ENCODE data around the gene POU2AF2.
"Not testable (repeated sequence)": the region's sequence is repeated elsewhere in the genome, so short reads cannot be mapped to it uniquely, and the experiment has no call there.

The POU2AF2 gene

GRCh38 chr11:111305162-111305802, 59.8 kb downstream of the POU2AF2 start:
- peak in 1 of 2 experiments; percentile 48 for DNase-seq

- no peak for DNase-seq
These were observed 60.4 kb downstream of the POU2AF2 start for GRCh38 chr11:111305876-111306275.

GRCh38 chr11:111306321-111306720, 60.8 kb downstream of the POU2AF2 start:
- DNase-seq, result no peak

GRCh38 chr11:111307472-111308108, 62.1 kb downstream of the POU2AF2 start:
- peak; percentile 59 to 86 for DNase-seq

- DNase-seq, result peak; percentile 95 to 99
These were observed 62.6 kb downstream of the POU2AF2 start for GRCh38 chr11:111308140-111308539.

- no peak for DNase-seq
These were observed 63.8 kb downstream of the POU2AF2 start for GRCh38 chr11:111309215-111309915.

GRCh38 chr11:111310088-111310487, 64.6 kb downstream of the POU2AF2 start:
- peak; percentile 92 to 95 for DNase-seq

GRCh38 chr11:111310723-111311122, 65.2 kb downstream of the POU2AF2 start:
- DNase-seq, result peak in 1 of 2 experiments; percentile 52

- DNase-seq, result peak in 1 of 2 experiments; percentile 26
These were observed 66.6 kb downstream of the POU2AF2 start for GRCh38 chr11:111312076-111312475.

GRCh38 chr11:111319296-111319695, 73.8 kb downstream of the POU2AF2 start:
- no peak for DNase-seq

GRCh38 chr11:111320199-111320598, 74.7 kb downstream of the POU2AF2 start:
- not testable (repeated sequence) for DNase-seq

- DNase-seq, result no peak
These were observed 75.4 kb downstream of the POU2AF2 start for GRCh38 chr11:111320728-111321568.

GRCh38 chr11:111322534-111322933, 77.0 kb downstream of the POU2AF2 start:
- no peak for DNase-seq

GRCh38 chr11:111324277-111324720, 78.8 kb downstream of the POU2AF2 start:
- no peak for DNase-seq

GRCh38 chr11:111325259-111325658, 79.7 kb downstream of the POU2AF2 start:
- no peak for DNase-seq

GRCh38 chr11:111326824-111327223, 81.3 kb downstream of the POU2AF2 start:
- DNase-seq, result no peak

GRCh38 chr11:111327908-111328624, 82.5 kb downstream of the POU2AF2 start:
- no peak for DNase-seq

- DNase-seq, result no peak
These were observed 84.0 kb downstream of the POU2AF2 start for GRCh38 chr11:111329306-111330204.

GRCh38 chr11:111330234-111330893, 84.8 kb downstream of the POU2AF2 start:
- no peak for DNase-seq

GRCh38 chr11:111331711-111332479, 86.4 kb downstream of the POU2AF2 start:
- DNase-seq, result peak in 1 of 2 experiments; percentile 27

All from NCI-H2081 (cell line).